GM12875 (cell line): ENCODE data around the gene HYAL1.

Experiments
- H3K4me3 ChIP-seq: one replicate; pipeline ENCODE4 v1.5.1; 2011; ENCODE audit warnings: low read depth, low read length, control low read depth
- TF ChIP-seq, protein P1 (sequence below): IDR thresholded peaks from 2 replicates; pipeline ENCODE4 v1.5.1; 2011; ENCODE audit warnings: low read depth, mild to moderate bottlenecking, control low read depth, inconsistent platforms, low read length, moderate library complexity, borderline replicate concordance; ENCODE audit not compliant: insufficient read depth

The HYAL1 gene

DNA sequence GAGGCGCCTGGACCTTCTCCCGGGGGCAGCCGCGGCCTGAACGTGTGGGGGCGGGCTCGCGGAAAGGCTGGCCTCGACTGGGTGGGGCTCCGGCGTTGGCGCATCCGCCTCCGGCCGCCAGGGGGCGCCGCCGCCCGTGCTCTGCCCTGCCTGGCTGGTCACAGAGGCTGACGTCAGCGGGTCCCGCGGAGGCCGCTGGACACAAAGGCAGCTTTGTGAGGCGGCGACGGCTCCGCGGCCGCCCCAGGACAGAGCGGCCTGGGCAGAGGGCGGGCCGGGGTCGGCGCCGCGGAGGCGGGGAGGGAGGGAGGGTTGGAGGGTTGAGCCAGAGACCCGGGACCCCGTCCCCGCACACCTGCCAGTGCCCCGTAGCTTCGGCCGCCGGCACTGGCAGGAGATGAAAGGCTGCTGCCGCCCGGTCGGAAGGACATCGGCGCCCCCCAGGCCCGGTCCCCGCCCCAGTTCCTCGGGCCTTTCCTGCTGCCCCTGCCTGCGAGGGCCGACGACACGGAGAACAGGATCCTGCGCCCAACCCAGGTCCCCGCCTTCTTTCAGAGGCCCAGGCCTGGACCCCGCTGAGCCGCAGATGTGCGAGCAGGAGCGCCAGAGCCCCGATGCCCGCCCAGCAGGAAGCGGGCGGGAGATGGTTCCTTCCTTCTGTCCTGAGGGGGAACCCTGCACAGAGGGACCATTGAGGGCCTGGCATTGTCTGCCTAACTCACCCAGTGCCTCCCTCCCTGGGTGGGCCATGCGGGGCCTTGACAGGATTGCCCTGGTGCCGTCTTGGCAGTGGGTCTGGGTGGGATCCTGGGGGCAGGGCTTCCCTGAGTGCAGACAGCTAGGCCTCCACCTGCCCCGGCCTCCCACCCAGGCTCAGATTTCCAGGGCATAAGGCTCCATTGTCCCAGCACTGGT is 43.1 kb downstream of the HYAL1 start:
- H3K4me3 ChIP-seq, result peak overlapping the region; percentile 57

DNA sequence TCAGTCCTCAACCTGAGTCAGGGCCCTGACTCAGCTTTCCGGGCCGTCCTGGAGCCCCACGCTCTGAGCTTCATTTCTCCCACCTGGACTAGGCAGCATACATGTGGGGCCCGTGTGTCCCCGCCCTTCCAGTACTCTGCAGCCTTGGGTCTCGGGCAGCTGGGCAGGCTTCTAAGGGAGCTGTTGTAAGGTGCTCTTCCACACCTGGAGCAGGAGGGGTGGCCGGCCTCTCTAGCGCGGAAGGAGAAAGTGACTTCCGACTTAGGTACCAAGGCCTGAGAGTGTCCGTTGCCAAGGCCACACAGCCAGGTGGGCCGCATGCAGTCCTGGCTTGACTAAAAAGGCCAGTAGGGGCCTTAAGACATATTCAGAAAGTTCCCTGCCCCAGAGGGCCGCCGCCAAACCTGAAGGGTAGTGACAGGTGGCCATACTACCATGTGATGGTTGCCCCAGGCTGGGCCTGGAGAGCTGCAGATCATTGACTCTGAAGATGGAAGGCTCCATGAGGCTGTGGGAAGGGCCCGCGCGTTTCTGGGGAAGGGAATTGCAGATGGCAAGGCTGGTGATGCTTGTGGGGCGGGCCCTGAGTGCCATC is 43.8 kb downstream of the HYAL1 start:
- peak overlapping the region; percentile 57 for H3K4me3 ChIP-seq
- TF ChIP-seq, protein P1, sequence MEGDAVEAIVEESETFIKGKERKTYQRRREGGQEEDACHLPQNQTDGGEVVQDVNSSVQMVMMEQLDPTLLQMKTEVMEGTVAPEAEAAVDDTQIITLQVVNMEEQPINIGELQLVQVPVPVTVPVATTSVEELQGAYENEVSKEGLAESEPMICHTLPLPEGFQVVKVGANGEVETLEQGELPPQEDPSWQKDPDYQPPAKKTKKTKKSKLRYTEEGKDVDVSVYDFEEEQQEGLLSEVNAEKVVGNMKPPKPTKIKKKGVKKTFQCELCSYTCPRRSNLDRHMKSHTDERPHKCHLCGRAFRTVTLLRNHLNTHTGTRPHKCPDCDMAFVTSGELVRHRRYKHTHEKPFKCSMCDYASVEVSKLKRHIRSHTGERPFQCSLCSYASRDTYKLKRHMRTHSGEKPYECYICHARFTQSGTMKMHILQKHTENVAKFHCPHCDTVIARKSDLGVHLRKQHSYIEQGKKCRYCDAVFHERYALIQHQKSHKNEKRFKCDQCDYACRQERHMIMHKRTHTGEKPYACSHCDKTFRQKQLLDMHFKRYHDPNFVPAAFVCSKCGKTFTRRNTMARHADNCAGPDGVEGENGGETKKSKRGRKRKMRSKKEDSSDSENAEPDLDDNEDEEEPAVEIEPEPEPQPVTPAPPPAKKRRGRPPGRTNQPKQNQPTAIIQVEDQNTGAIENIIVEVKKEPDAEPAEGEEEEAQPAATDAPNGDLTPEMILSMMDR, result no peak

More for the DNA sequence above, 43.1 kb downstream of the HYAL1 start:
- TF ChIP-seq, protein P1, result peak; percentile 99

DNA sequence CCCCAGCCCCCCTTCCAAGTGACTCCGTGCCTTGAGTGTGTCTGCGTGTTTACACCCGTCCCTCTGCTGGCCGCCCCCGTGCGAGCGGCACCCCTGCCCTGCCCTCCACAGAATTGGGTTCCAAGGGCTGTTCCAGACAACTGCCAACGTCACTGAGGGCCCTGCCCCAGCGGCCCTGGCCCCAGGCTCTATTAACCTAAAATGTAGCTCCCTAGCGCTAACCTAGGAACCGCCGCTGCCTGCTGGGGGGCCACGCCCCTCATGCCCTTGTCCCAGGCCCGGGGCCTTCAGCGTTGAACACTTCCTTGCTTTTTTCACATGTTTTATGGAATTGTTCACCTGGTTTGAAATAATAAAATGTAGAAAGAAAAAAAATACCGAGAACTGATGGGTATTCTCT is 44.4 kb downstream of the HYAL1 start:
- H3K4me3 ChIP-seq, result no peak overlapping the region
- TF ChIP-seq, protein P1, result no peak

DNA sequence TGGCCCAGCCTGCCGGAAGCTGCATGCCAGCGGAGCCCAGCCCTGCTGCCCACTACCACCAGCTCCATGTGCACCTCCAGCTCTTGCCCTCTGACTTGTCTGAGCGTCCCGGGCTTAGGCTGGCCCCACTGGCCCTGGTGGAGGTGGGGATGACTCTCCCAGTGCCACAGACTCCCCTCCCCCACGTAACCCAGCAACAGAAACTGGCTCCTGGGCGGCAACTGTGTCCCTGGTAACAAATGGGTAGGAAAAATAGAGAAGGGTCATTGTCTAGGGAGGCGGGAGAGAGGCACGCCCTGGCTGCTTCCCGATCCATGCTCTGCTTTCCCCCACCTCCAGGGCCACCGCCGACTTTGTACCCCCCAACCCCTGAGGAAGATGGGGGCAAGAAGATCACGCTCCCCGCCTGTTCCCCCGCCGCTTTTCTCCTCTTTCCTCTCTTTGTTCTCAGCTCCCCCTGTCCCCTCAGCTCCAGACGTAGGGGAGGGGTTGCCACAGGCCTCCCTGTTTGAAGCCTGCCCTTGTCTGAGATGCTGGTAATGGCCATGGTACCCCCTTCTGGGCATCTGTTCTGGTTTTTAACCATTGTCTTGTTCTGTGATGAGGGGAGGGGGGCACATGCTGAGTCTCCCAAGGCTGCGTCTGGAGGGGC is 45.2 kb downstream of the HYAL1 start:
- TF ChIP-seq, protein P1, result no peak
- no peak overlapping the region for H3K4me3 ChIP-seq

DNA sequence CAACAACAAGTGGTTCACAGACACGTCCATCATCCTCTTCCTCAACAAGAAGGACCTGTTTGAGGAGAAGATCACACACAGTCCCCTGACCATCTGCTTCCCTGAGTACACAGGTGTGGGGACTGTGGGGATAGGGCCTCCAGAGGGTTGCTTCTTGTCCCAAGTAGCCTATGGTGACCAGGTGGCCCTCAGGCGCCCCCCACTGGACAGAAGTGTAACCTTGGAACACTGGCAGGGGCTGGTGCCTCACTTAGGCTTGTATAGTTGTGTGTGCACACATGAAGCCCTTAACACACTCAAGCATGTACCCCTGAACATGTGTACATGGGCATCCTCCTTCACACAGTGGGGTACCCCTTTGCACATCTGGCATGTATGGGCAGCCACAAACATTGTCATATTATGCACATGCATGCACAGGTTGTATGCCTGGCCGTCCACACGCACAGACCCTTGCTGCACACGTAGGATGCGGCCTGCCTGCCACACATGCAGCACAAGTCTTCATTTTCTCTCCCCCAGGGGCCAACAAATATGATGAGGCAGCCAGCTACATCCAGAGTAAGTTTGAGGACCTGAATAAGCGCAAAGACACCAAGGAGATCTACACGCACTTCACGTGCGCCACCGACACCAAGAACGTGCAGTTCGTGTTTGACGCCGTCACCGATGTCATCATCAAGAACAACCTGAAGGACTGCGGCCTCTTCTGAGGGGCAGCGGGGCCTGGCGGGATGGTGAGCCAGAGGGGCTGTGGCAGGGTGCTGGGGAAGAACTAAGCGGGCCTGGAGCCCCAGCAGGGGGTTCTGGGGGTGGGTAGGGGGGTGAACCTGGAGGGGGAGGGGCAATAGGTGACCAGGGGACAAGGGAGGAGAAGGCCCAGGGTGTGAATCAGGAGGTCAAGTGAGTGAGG is 46.1 kb downstream of the HYAL1 start:
- H3K4me3 ChIP-seq, result no peak overlapping the region
- TF ChIP-seq, protein P1, result peak; percentile 36; the same call in 1 of the 2 replicates

DNA sequence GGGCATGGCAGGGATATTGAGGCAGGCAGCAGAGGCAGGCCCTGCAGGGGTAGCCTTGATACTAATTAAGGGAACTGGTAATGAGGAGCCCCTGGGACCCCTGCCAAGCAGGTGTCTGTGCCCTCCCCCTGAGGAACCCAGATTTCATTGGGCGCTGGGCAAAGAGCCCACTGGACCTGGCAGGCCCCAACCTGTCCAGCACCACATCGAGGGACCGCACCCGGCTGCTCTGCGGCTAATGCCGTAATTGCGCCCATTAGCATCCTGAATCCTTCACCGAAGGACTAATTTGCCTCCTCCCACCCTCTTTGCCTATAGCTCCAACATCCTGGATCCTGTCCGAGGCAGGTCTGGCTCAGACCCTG is 48.1 kb downstream of the HYAL1 start:
- TF ChIP-seq, protein P1, result no peak

More for the DNA sequence above, 48.1 kb downstream of the HYAL1 start:
- H3K4me3 ChIP-seq, result no peak overlapping the region
